IMR-90 (cell line): ENCODE measurements around the gene ALK. TPM values are rescaled to one million over a fixed set of nuclear protein-coding genes. Genes with fewer than 3 reads are reported as not detected.
"Not testable (repeated sequence)": the region's sequence is repeated elsewhere in the genome, so short reads cannot be mapped to it uniquely, and the experiment has no call there.

ENCODE experiments used
- ATAC-seq: fragments of 200-7000 bp; cut with Tn5 transposase; 2 replicates; pipeline ENCODE4 v1.9.1; 2020; ENCODE audit warnings: low read depth, mild to moderate bottlenecking, moderate library complexity
- BruUV-seq: library from RNA; stranded (reverse); fragments of 400-500 nt; replicated peaks from 2 replicates; lab custom pipeline; 2021; lab: Mats Ljungman, UMichigan
- CTCF ChIA-PET: fragments of 300-600 bp; formaldehyde crosslinking; extraction: SDS; loops from one replicate; lab custom pipeline; 2021; ENCODE audit warnings: antibody characterized with exemption; lab: Yijun Ruan, JAX
- POLR2A ChIA-PET: fragments of 300-600 bp; sonication (Branson Sonifier 250); formaldehyde crosslinking; loops from one replicate; lab custom pipeline; 2022; ENCODE audit warnings: antibody characterized with exemption; ENCODE audit not compliant: unreplicated experiment; lab: Charles Lee
- DNase-seq: peaks from one replicate; pipeline ENCODE4 v3.0.0; 2013
- H2AFZ ChIP-seq: replicated peaks from 2 replicates; pipeline ENCODE3; 2013; ENCODE audit warnings: low read length, mild to moderate bottlenecking; ENCODE audit not compliant: poor library complexity
- H2AK5ac ChIP-seq: 2 replicates; pipeline ENCODE4 v1.6.1; 2013; ENCODE audit warnings: low read depth, low read length, inconsistent platforms
- H2AK9ac ChIP-seq: replicated peaks from 2 replicates; pipeline ENCODE3; 2013; ENCODE audit warnings: mild to moderate bottlenecking, low read depth, low read length, moderate library complexity; ENCODE audit not compliant: poor library complexity
- H2BK120ac ChIP-seq: 2 replicates; pipeline ENCODE4 v1.6.1; 2013; ENCODE audit warnings: low read depth, low read length, inconsistent platforms
- H2BK15ac ChIP-seq: 3 replicates; pipeline ENCODE4 v1.6.1; 2013; ENCODE audit warnings: low read depth, low read length, inconsistent platforms
- H2BK20ac ChIP-seq: 2 replicates; pipeline ENCODE4 v1.6.1; 2013; ENCODE audit warnings: low read depth, mild to moderate bottlenecking, inconsistent platforms, low read length, moderate library complexity
- H2BK5ac ChIP-seq: 2 replicates; pipeline ENCODE4 v1.6.1; 2013; ENCODE audit warnings: mild to moderate bottlenecking, low read depth, low read length, inconsistent platforms; ENCODE audit not compliant: poor library complexity, severe bottlenecking
- H3K14ac ChIP-seq: replicated peaks from 2 replicates; pipeline ENCODE4 v1.6.1; 2013; ENCODE audit warnings: low read depth, low read length, inconsistent platforms
- H3K18ac ChIP-seq: 2 replicates; pipeline ENCODE4 v1.6.1; 2013; ENCODE audit warnings: low read depth, low read length, control low read depth
- H3K23ac ChIP-seq: 2 replicates; pipeline ENCODE4 v1.6.1; 2013; ENCODE audit warnings: low read depth, low read length, inconsistent platforms
- H3K27ac ChIP-seq: 2 replicates; pipeline ENCODE4 v1.5.1; 2013; ENCODE audit warnings: mild to moderate bottlenecking, control low read depth, low read length; ENCODE audit not compliant: insufficient read depth
- H3K27me3 ChIP-seq: 2 replicates; pipeline ENCODE4 v1.6.1; 2013; ENCODE audit warnings: low read length; ENCODE audit not compliant: control insufficient read depth, insufficient read depth
- H3K36me3 ChIP-seq: 2 replicates; pipeline ENCODE4 v1.6.1; 2013; ENCODE audit warnings: low read length, mixed read lengths; ENCODE audit not compliant: control insufficient read depth, insufficient read depth
- H3K4ac ChIP-seq: 2 replicates; pipeline ENCODE4 v1.6.1; 2013; ENCODE audit warnings: low read depth, low read length, inconsistent platforms
- H3K4me1 ChIP-seq: 2 replicates; pipeline ENCODE4 v1.6.1; 2013; ENCODE audit warnings: low read length, mixed read lengths; ENCODE audit not compliant: control insufficient read depth, insufficient read depth
- H3K4me2 ChIP-seq: 2 replicates; pipeline ENCODE4 v1.6.1; 2013; ENCODE audit warnings: low read depth, mild to moderate bottlenecking, control low read depth, low read length, moderate library complexity
- H3K4me3 ChIP-seq: 2 replicates; pipeline ENCODE4 v1.5.1; 2013; ENCODE audit warnings: low read depth, mild to moderate bottlenecking, control low read depth, low read length, moderate library complexity; ENCODE audit not compliant: insufficient read depth
- H3K56ac ChIP-seq: 2 replicates; pipeline ENCODE4 v1.6.1; 2013; ENCODE audit warnings: low read length, inconsistent platforms; ENCODE audit not compliant: insufficient read depth; ENCODE audit errors: extremely low read depth
- H3K79me1 ChIP-seq, 2 experiments: 2 replicates each; pipeline ENCODE4 v1.6.1; 2013; ENCODE audit warnings: low read length in 2 of 2, inconsistent platforms in 1 of 2, low read depth in 1 of 2
- H3K9ac ChIP-seq: 2 replicates; pipeline ENCODE4 v1.6.1; 2013; ENCODE audit warnings: low read depth, low read length, control low read depth
- H3K9me1 ChIP-seq: 2 replicates; pipeline ENCODE4 v1.6.1; 2013; ENCODE audit warnings: low read length, inconsistent platforms; ENCODE audit not compliant: insufficient read depth
- H3K9me3 ChIP-seq: 2 replicates; pipeline ENCODE4 v1.6.1; 2013; ENCODE audit warnings: low read length; ENCODE audit not compliant: control insufficient read depth, insufficient read depth
- H4K20me1 ChIP-seq: 2 replicates; pipeline ENCODE4 v1.6.1; 2013; ENCODE audit warnings: low read length, inconsistent platforms; ENCODE audit not compliant: insufficient read depth
- H4K5ac ChIP-seq: 2 replicates; pipeline ENCODE4 v1.6.1; 2013; ENCODE audit warnings: mild to moderate bottlenecking, low read depth, low read length, control low read depth
- H4K8ac ChIP-seq, 2 experiments: 2 replicates each; pipeline ENCODE4 v1.6.1; 2013; ENCODE audit warnings: low read depth in 2 of 2, low read length in 2 of 2, control low read depth in 1 of 2, inconsistent platforms in 1 of 2
- H4K91ac ChIP-seq: 2 replicates; pipeline ENCODE4 v1.6.1; 2013; ENCODE audit warnings: low read depth, low read length, inconsistent platforms; ENCODE audit not compliant: insufficient read depth
- WGBS, 2 experiments: methylation state at CpG; one replicate each; pipeline versions ENCODE4 v1.1.5 to v1.1.7; 2013; ENCODE audit warnings: missing lambda C conversion rate in 2 of 2; ENCODE audit not compliant: insufficient read length in 1 of 2; ENCODE audit errors: extremely low coverage in 2 of 2; 5-methylcytosine and 5-hydroxymethylcytosine counted together
- dilution Hi-C: fragments of 300-500 bp; cut with HindIII; formaldehyde crosslinking; loops from one replicate; pipeline ENCODE4 v1.14.3; 2018; ENCODE audit warnings: low sequenced_read_pairs; ENCODE audit not compliant: unreplicated experiment
- in situ Hi-C: fragments of 300-500 bp; cut with MboI; formaldehyde crosslinking; loops from 3 replicates; pipeline ENCODE4 v1.14.3; 2019; ENCODE audit warnings: low sequenced_read_pairs, inconsistent platforms, mixed read lengths
- intact Hi-C: fragments of 100-400 bp; cut with micrococcal nuclease; formaldehyde crosslinking; loops from 2 replicates; pipeline ENCODE4 v1.10.0; 2022
- polyA plus RNA-seq, 3 experiments: library from polyadenylated mRNA; depleted of rRNA; stranded (reverse); fragments of >200 nt; gene quantifications; 2 replicates each; pipeline ENCODE4 v1.2.3, GENCODE V29; 2012; ENCODE audit warnings: low replicate concordance in 1 of 3
- total RNA-seq: library from RNA; depleted of rRNA; stranded (reverse); fragments of >200 nt; gene quantifications from 2 replicates; pipeline ENCODE4 v1.2.3, GENCODE V29; 2012

The ALK gene
- total and polyA plus RNA-seq, 2 of the 4 experiments (the other 2 are of a cell fraction): not detected

- no CpG with 5 or more reads among the region's 4 CpGs for WGBS, 2 experiments
- H3K18ac ChIP-seq, H2AK9ac ChIP-seq, H2BK20ac ChIP-seq, BruUV-seq, intact Hi-C loops, H3K56ac ChIP-seq, H3K4me1 ChIP-seq, ATAC-seq, H3K4me2 ChIP-seq, H4K91ac ChIP-seq, H2AFZ ChIP-seq, H3K4me3 ChIP-seq, H3K36me3 ChIP-seq, H3K79me1 ChIP-seq, DNase-seq, H4K5ac ChIP-seq, H3K9me1 ChIP-seq, H2BK120ac ChIP-seq, H3K23ac ChIP-seq, H2AK5ac ChIP-seq, H3K4ac ChIP-seq, POLR2A ChIA-PET, H4K8ac ChIP-seq, H3K27ac ChIP-seq, H2BK15ac ChIP-seq, H4K20me1 ChIP-seq, H2BK5ac ChIP-seq, dilution Hi-C loops, H3K9ac ChIP-seq, in situ Hi-C loops, H3K14ac ChIP-seq, CTCF ChIA-PET, H3K9me3 ChIP-seq: not testable (repeated sequence)
- peaks cover 12% of the 10 kb centered on the region for H3K27me3 ChIP-seq
Observed at GRCh38 chr2:29253495-29254275, 667.7 kb downstream of the ALK start.
